ENCODE results near the gene DNAJC4.

DNA sequence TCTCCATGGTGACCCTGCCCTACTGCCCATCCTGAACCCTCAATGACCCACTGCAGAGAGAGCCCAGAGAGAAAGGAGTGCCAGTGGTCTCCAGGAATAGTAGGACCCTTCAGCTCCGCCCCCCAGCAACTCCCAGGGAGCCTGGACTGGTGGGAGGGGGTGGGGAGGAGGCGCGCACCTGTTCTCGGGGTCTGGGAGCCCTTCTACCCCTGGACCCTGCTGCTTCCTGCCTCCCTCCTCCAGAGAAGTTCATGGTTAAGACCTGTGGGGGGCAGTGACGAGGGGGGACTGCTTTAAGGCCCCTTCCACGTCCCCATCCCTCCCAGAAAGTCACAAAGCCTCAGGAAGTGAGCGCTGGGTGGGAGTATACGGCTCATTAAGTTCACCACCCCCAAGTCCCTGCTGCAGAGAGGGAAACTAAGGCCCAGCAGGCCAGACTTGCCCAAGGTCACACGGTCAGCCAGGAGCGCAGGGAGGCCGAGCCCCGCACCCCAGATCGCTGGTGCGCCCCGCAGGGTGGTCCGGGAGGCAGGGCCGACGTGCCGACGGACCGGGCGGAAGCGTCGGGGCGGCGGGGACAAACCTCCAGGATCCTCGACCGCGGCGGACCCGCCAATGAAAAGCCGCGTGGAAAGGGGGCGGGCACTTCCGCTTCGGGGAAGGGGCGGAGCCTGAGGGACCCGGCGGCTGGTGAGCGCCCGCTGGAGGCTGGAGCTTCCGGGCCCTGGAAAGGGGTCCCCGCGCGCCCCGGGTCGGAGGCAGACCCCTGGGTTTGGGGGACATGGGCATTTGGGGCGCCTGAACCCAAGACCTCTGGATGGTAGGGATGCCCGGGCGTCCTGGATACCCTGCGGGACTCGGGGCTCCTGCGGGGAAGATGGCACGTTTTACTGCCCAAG is 4.5 kb upstream of the DNAJC4 start, which contains the start of the genes NUDT22 and TRPT1:
- TF ChIP-seq, protein P1, sequence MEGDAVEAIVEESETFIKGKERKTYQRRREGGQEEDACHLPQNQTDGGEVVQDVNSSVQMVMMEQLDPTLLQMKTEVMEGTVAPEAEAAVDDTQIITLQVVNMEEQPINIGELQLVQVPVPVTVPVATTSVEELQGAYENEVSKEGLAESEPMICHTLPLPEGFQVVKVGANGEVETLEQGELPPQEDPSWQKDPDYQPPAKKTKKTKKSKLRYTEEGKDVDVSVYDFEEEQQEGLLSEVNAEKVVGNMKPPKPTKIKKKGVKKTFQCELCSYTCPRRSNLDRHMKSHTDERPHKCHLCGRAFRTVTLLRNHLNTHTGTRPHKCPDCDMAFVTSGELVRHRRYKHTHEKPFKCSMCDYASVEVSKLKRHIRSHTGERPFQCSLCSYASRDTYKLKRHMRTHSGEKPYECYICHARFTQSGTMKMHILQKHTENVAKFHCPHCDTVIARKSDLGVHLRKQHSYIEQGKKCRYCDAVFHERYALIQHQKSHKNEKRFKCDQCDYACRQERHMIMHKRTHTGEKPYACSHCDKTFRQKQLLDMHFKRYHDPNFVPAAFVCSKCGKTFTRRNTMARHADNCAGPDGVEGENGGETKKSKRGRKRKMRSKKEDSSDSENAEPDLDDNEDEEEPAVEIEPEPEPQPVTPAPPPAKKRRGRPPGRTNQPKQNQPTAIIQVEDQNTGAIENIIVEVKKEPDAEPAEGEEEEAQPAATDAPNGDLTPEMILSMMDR (IDR thresholded peaks at IDR 0.05) = peak; percentile 28; the same call in 2 of the 3 replicates
- TF ChIP-seq MYC (IDR thresholded peaks at IDR 0.05; ENCODE audit: borderline replicate concordance, low read length) (no peak), CEBPB (IDR thresholded peaks at IDR 0.05) (no peak), POLR2A (IDR thresholded peaks at IDR 0.05; ENCODE audit: low read length) (peak; percentile 67), NFE2L2 (conservative IDR thresholded peaks at IDR 0.05; ENCODE audit: low read length) (no peak), EHMT2 (IDR thresholded peaks at IDR 0.05; ENCODE audit: low read depth) (no peak), EP300 (IDR thresholded peaks at IDR 0.05) (no peak), RNF2 (IDR thresholded peaks at IDR 0.05; ENCODE audit: borderline replicate concordance, low read depth) (no peak), HOXB5 (CRISPR knock-in tag; IDR thresholded peaks at IDR 0.05) (no peak), KDM5A (IDR thresholded peaks at IDR 0.05) (no peak), MAFK (IDR thresholded peaks at IDR 0.05; ENCODE audit: partially characterized antibody) (no peak)
- TF ChIP-seq, protein P2, sequence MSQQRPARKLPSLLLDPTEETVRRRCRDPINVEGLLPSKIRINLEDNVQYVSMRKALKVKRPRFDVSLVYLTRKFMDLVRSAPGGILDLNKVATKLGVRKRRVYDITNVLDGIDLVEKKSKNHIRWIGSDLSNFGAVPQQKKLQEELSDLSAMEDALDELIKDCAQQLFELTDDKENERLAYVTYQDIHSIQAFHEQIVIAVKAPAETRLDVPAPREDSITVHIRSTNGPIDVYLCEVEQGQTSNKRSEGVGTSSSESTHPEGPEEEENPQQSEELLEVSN (IDR thresholded peaks at IDR 0.05; ENCODE audit: borderline replicate concordance, low read depth) = peak; percentile 61; the same call in 1 of the 2 replicates
- TF ChIP-seq, protein P3, sequence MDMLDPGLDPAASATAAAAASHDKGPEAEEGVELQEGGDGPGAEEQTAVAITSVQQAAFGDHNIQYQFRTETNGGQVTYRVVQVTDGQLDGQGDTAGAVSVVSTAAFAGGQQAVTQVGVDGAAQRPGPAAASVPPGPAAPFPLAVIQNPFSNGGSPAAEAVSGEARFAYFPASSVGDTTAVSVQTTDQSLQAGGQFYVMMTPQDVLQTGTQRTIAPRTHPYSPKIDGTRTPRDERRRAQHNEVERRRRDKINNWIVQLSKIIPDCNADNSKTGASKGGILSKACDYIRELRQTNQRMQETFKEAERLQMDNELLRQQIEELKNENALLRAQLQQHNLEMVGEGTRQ (IDR thresholded peaks at IDR 0.05) = no peak
- TF ChIP-seq, protein P4, sequence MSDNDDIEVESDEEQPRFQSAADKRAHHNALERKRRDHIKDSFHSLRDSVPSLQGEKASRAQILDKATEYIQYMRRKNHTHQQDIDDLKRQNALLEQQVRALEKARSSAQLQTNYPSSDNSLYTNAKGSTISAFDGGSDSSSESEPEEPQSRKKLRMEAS (IDR thresholded peaks at IDR 0.05) = peak; percentile 65; the same call in 1 of the 2 replicates

Data from A549 (cell line).